GM21526 (cell line): ENCODE measurements around the gene DLEU7.

Experiments
- ATAC-seq: cut with Tn5 transposase; IDR thresholded peaks from one replicate; pipeline ENCODE4 v1.9.1; 2021; ENCODE audit warnings: moderate library complexity; ENCODE audit not compliant: unreplicated experiment, low FRiP score

Gene DLEU7

DNA sequence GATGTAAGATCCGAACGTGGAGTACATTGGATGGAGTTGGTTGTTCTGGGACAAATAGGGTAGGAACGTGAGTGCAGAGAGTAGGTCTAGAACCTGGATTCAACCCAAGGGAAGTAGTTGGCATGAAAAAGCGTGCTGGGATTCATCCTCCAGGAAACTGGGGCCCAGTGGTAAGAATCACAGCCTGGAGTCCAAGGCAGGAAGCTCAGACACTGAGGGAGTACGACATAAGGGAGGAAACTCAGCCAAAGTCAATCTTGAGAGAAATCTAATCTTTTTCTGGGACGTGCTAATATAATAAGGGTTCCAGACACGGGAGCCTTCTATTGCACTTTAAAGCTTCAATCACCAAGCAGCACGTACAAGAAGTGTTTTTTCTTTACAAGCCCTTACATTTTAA, 46.4 kb downstream of the DLEU7 start:
- ATAC-seq, result no peak

GRCh38 chr13:50796463-50796862, 47.0 kb downstream of the DLEU7 start:
- no peak for ATAC-seq

DNA sequence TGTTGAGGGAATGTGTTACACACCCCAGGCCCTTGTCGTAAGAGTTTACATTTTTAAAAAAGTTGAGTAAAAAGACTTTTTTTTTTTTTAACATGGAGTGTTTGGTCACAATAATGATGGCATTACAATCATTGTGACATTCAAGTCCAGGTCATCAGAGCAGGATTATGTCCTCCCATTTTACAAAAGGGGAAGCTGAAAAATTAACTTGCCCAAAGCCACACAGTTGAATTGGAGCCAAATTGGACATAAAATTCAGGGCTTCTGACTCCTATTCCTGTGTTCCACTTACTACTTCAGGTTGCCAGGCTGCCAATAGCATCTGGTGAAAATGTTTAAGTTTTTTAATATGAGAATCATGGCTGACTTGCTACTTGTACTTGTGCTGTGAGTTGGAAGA, 49.3 kb downstream of the DLEU7 start:
- no peak for ATAC-seq

GRCh38 chr13:50793026-50793425, 50.5 kb downstream of the DLEU7 start:
- no peak for ATAC-seq

- ATAC-seq, result no peak
These were observed 54.8 kb downstream of the DLEU7 start for GRCh38 chr13:50788551-50789210.

GRCh38 chr13:50787316-50788195, 55.9 kb downstream of the DLEU7 start:
- no peak for ATAC-seq

DNA sequence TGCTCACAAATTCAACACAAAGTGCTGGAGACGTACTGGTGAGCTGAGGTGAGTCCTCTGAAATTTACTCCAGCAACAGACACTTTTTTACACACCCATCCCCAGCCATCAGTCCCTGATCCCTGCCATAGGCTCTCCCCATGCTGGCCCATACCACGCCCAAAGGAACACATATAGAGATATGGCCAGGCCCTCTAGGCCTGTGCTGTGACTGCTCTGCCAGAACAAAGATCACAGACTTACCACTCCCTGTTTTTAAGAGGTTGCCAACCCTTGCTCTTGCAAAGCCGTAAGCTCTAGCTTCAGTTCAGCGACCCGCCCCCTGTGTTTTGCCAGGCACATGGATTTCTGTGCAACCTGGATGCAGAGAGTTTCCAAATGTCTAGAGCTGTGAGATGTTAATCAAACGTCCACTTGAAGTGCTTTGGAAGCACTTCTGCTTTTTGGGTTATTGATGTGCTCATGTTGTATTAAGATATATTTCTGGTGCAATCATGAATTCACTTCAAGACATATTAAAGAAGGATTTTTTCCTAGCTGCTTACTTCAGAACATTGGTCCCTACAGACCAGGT, 59.7 kb downstream of the DLEU7 start:
- no peak for ATAC-seq

DNA sequence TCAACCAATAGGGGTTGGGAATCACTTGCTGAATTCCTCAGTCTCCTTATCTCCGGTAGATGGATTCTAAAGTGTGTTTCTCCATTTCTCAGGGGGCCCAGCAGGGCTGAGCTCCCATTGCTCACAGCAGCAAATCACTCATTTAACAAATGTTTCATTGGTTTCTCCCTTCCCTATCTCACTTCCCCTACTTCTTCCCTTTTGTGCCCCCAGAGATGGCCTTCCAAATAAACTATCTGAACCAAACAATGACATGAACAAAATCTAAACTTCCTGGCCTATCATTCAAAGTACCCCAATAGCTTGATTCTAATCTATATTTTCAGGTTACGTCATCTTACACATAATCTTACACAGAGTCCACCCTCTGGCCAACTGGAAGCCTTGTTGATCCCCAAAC, 60.4 kb downstream of the DLEU7 start:
- no peak for ATAC-seq

DNA sequence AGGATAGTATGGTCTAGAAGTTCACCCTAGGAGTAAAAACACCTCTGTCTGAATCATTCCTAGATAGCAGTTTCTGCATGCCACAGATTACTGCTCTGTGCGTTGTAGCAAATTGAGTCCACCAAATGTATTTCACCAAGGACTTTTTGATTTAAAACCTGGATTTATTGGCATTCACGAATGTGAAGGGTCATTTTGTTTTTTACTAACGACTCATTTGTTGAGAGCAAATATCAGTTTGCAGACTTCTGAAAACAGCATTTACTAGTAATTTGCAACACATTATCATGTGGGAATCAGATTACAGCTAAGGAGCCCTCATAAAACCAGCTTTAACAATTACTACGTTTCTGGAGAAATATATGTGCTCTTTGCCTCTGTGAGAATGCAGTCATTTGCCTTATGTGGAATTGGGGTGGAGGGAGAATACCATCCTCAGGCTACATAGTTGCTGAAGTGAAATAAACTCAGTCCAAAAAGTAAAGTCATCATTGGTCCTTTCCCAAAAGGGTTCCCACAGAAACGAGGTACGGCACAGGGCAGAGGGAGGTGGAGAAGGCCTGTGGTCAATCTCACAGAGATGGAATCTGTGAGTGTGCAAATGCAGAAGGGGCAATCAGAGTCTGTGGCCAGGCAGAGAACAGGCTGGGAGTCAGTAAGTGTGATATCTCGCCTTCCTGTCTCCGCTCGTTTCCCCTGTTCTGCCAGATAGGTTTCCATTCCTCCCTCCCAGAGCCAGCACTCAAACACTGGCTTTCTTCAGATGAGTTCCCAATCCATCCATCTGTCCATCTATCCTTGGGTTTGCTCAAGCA, 63.1 kb downstream of the DLEU7 start:
- ATAC-seq, result no peak

DNA sequence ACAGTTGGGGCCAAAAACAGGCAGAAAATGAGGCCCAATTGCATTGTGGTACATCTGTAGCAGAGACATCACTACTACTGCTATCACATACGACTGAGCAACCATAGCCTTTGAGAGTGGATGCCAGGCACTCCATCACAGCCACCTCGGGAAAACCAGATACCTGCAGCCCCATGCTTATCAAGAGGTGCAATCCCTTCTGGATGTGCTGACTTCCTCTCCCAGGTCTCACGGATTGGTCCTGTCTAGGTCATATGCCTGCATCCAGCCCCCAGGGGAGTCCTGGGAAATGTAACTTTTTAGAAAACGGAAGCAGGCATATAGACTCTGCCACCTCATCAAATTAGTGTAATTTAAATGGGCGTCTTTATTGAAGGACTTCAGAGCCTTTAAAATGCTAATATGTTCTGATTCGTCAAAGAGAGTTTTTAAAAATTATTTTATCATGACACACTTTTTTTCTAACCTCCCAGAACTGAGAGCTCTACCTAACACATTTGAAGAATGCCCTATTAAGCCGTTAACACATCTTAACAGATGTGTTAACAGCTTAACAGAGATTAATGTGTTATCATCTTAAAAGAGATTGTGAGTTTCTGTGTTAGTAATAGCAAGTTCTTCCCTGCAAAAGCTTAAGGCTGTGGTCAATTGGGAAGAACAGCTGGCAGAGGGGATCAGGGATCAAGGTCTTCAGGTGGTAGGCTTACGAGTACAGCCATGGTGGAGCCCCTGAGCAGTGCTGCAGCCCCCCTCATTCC, 63.9 kb downstream of the DLEU7 start:
- no peak for ATAC-seq
